GM23338 (cell line): ENCODE results near the gene GMNC. TPM values are rescaled to one million over a fixed set of nuclear protein-coding genes. Genes with fewer than 3 reads are reported as not detected.

Experiments used
- ATAC-seq: fragments of 200-7000 bp; cut with Tn5 transposase; 3 replicates; pipeline ENCODE4 v1.9.1; 2020
- DNase-seq: peaks from one replicate; pipeline ENCODE4 v3.0.0-alpha.2; 2015; ENCODE audit warnings: low spot score
- H2AFZ ChIP-seq: fragments of 200-600 bp; sonication (generic); 2 replicates; pipeline ENCODE4 v1.8.0; 2016; ENCODE audit warnings: antibody characterized with exemption, mild to moderate bottlenecking, moderate library complexity
- H3F3A ChIP-seq: fragments of 200-600 bp; sonication (generic); replicated peaks from 2 replicates; pipeline ENCODE4 v1.8.0; 2017; ENCODE audit warnings: antibody characterized with exemption, mixed run types, low read depth
- H3K27ac ChIP-seq: fragments of 200-600 bp; sonication (generic); 2 replicates; pipeline ENCODE4 v1.6.1; 2016; ENCODE audit warnings: low read depth
- H3K27me3 ChIP-seq: fragments of 200-600 bp; sonication (generic); 2 replicates; pipeline ENCODE4 v1.8.0; 2016; ENCODE audit warnings: mild to moderate bottlenecking, mixed run types, moderate library complexity; ENCODE audit not compliant: insufficient read depth
- H3K36me3 ChIP-seq: fragments of 200-600 bp; sonication (generic); 2 replicates; pipeline ENCODE4 v1.8.0; 2016; ENCODE audit warnings: mild to moderate bottlenecking; ENCODE audit not compliant: insufficient read depth
- H3K4me1 ChIP-seq: fragments of 200-600 bp; sonication (generic); 2 replicates; pipeline ENCODE4 v1.8.0; 2016; ENCODE audit warnings: mild to moderate bottlenecking, moderate library complexity; ENCODE audit not compliant: insufficient read depth
- H3K4me2 ChIP-seq: fragments of 200-600 bp; sonication (generic); 2 replicates; pipeline ENCODE4 v1.7.1; 2017; ENCODE audit warnings: mixed run types
- H3K4me3 ChIP-seq: fragments of 200-600 bp; sonication (generic); 2 replicates; pipeline ENCODE4 v1.6.1; 2016; ENCODE audit warnings: mixed run types
- H3K79me2 ChIP-seq: fragments of 200-600 bp; sonication (generic); replicated peaks from 2 replicates; pipeline ENCODE4 v1.8.0; 2017; ENCODE audit warnings: mild to moderate bottlenecking; ENCODE audit not compliant: insufficient read depth
- H3K9me2 ChIP-seq: fragments of 200-600 bp; sonication (generic); 2 replicates; pipeline ENCODE4 v1.8.0; 2017; ENCODE audit not compliant: insufficient read depth
- H4K20me1 ChIP-seq: fragments of 200-600 bp; sonication (generic); replicated peaks from 2 replicates; pipeline ENCODE4 v1.8.0; 2017; ENCODE audit warnings: mild to moderate bottlenecking; ENCODE audit not compliant: insufficient read depth
- H3K27ac Mint-ChIP-seq: 2 replicates; pipeline ENCODE4 v1.8.0; 2020; ENCODE audit warnings: inconsistent platforms, mild to moderate bottlenecking, moderate library complexity, mixed read lengths
- H3K27me3 Mint-ChIP-seq: 3 replicates; pipeline ENCODE4 v1.8.0; 2022; ENCODE audit warnings: low read depth, mild to moderate bottlenecking, moderate library complexity, mixed read lengths, inconsistent platforms; ENCODE audit not compliant: insufficient read depth, poor library complexity
- H3K36me3 Mint-ChIP-seq: 3 replicates; pipeline ENCODE4 v1.8.0; 2021; ENCODE audit warnings: low read depth, mild to moderate bottlenecking, inconsistent platforms, moderate library complexity, mixed read lengths
- H3K4me1 Mint-ChIP-seq: 3 replicates; pipeline ENCODE4 v1.8.0; 2020; ENCODE audit warnings: mild to moderate bottlenecking, inconsistent platforms, mixed read lengths
- H3K4me3 Mint-ChIP-seq: 3 replicates; pipeline ENCODE4 v1.8.0; 2021; ENCODE audit warnings: moderate library complexity, mild to moderate bottlenecking, inconsistent platforms, mixed read lengths
- H3K9me3 Mint-ChIP-seq: 3 replicates; pipeline ENCODE4 v1.8.0; 2020; ENCODE audit warnings: moderate library complexity, mild to moderate bottlenecking, inconsistent platforms, mixed read lengths
- CREB1 ChIP-seq: fragments of 250-450 bp; sonication (Bioruptor Pico); IDR thresholded peaks from 2 replicates; pipeline ENCODE4 v1.5.0; 2020; ENCODE audit warnings: low read depth, mild to moderate bottlenecking, moderate library complexity
- EZH2 ChIP-seq: fragments of 200-600 bp; sonication (generic); IDR thresholded peaks from one replicate; pipeline ENCODE4 v1.8.0; 2017; ENCODE audit warnings: antibody characterized with exemption, mild to moderate bottlenecking, low read depth; ENCODE audit not compliant: unreplicated experiment
- JUNB ChIP-seq: IDR thresholded peaks from one replicate; pipeline ENCODE4 v1.6.1; 2016; ENCODE audit warnings: antibody characterized with exemption; ENCODE audit not compliant: unreplicated experiment
- POLR2AphosphoS5 ChIP-seq: IDR thresholded peaks from 2 replicates; pipeline ENCODE4 v1.6.1; 2016; ENCODE audit warnings: antibody characterized with exemption, low read depth
- STAT1 ChIP-seq: IDR thresholded peaks from one replicate; pipeline ENCODE4 v1.6.1; 2016; ENCODE audit warnings: antibody characterized with exemption; ENCODE audit not compliant: unreplicated experiment
- ZNF331 ChIP-seq: fragments of 250-450 bp; sonication (Bioruptor Pico); IDR thresholded peaks from 2 replicates; pipeline ENCODE4 v1.5.0; 2020; ENCODE audit warnings: low read depth, mild to moderate bottlenecking, moderate library complexity
- polyA plus RNA-seq: library from polyadenylated mRNA; unstranded; fragments of >200 nt; fragmentation: Nextera tagmentation; extraction: Ambion mirVana; gene quantifications from 2 replicates; pipeline ENCODE4 v1.2.1, GENCODE V29; 2016
- total RNA-seq: library from RNA; depleted of rRNA; stranded (reverse); fragments of >200 nt; shearing (Covaris generic); gene quantifications from 2 replicates; pipeline ENCODE4 v1.2.3, GENCODE V29; 2014
- TF ChIP-seq, protein P1 (sequence below): fragments of 250-450 bp; sonication (Bioruptor Pico); IDR thresholded peaks from 2 replicates; pipeline ENCODE4 v1.5.0; 2020; ENCODE audit warnings: mild to moderate bottlenecking, moderate library complexity
- TF ChIP-seq, protein P2 (sequence below): IDR thresholded peaks from 2 replicates; pipeline ENCODE4 v1.6.1; 2016; ENCODE audit warnings: antibody characterized with exemption
- TF ChIP-seq, protein P3 (sequence below), 2 experiments: fragments of 200-600 bp in 1 of 2; sonication (generic) in 1 of 2; conservative IDR thresholded peaks; 2 replicates each; pipeline versions ENCODE4 v1.5.1 to v1.6.1; 2016 to 2017; ENCODE audit warnings: antibody characterized with exemption in 2 of 2, low read depth in 2 of 2, mild to moderate bottlenecking in 2 of 2, moderate library complexity in 1 of 2

GMNC gene
- total and polyA plus RNA-seq, 2 experiments from 2014 or later = 0.13 to 0.31 TPM

GRCh38 chr3:190860521-190860920, 2.0 kb downstream of the GMNC start (continued):
- TF ChIP-seq, protein P1, sequence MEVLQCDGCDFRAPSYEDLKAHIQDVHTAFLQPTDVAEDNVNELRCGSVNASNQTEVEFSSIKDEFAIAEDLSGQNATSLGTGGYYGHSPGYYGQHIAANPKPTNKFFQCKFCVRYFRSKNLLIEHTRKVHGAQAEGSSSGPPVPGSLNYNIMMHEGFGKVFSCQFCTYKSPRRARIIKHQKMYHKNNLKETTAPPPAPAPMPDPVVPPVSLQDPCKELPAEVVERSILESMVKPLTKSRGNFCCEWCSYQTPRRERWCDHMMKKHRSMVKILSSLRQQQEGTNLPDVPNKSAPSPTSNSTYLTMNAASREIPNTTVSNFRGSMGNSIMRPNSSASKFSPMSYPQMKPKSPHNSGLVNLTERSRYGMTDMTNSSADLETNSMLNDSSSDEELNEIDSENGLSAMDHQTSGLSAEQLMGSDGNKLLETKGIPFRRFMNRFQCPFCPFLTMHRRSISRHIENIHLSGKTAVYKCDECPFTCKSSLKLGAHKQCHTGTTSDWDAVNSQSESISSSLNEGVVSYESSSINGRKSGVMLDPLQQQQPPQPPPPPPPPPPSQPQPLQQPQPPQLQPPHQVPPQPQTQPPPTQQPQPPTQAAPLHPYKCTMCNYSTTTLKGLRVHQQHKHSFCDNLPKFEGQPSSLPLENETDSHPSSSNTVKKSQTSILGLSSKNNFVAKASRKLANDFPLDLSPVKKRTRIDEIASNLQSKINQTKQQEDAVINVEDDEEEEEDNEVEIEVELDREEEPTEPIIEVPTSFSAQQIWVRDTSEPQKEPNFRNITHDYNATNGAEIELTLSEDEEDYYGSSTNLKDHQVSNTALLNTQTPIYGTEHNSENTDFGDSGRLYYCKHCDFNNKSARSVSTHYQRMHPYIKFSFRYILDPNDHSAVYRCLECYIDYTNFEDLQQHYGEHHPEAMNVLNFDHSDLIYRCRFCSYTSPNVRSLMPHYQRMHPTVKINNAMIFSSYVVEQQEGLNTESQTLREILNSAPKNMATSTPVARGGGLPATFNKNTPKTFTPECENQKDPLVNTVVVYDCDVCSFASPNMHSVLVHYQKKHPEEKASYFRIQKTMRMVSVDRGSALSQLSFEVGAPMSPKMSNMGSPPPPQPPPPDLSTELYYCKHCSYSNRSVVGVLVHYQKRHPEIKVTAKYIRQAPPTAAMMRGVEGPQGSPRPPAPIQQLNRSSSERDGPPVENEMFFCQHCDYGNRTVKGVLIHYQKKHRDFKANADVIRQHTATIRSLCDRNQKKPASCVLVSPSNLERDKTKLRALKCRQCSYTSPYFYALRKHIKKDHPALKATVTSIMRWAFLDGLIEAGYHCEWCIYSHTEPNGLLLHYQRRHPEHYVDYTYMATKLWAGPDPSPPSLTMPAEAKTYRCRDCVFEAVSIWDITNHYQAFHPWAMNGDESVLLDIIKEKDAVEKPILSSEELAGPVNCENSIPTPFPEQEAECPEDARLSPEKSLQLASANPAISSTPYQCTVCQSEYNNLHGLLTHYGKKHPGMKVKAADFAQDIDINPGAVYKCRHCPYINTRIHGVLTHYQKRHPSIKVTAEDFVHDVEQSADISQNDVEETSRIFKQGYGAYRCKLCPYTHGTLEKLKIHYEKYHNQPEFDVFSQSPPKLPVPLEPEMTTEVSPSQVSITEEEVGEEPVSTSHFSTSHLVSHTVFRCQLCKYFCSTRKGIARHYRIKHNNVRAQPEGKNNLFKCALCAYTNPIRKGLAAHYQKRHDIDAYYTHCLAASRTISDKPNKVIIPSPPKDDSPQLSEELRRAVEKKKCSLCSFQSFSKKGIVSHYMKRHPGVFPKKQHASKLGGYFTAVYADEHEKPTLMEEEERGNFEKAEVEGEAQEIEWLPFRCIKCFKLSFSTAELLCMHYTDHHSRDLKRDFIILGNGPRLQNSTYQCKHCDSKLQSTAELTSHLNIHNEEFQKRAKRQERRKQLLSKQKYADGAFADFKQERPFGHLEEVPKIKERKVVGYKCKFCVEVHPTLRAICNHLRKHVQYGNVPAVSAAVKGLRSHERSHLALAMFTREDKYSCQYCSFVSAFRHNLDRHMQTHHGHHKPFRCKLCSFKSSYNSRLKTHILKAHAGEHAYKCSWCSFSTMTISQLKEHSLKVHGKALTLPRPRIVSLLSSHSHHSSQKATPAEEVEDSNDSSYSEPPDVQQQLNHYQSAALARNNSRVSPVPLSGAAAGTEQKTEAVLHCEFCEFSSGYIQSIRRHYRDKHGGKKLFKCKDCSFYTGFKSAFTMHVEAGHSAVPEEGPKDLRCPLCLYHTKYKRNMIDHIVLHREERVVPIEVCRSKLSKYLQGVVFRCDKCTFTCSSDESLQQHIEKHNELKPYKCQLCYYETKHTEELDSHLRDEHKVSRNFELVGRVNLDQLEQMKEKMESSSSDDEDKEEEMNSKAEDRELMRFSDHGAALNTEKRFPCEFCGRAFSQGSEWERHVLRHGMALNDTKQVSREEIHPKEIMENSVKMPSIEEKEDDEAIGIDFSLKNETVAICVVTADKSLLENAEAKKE (CRISPR knock-in tag) = no peak
- TF ChIP-seq EZH2 (no peak), JUNB (no peak), STAT1 (no peak), CREB1 (CRISPR knock-in tag) (no peak), ZNF331 (CRISPR knock-in tag) (no peak), POLR2AphosphoS5 (no peak)

DNA sequence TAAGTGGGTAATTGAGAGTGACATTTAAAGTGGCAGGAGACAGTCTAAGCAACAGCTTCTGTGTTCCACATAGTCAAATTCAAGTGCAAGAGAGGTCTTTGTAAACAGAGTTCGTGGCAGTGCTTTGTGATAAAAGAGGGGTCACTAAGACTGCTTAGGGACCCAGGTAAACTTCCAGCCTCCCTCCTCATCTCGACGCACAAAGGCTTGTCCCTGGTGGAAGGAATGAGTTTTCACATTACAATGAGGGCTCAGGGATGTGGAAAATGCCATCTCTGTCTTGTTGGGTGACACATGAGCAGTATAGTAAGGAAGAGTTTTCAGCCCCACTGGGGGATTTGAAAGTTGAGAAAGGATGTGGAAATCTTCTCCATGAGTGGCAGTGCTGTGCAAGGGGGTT, 7.3 kb downstream of the GMNC start:
- Histone ChIP-seq H3K4me3 (no peak overlapping the region), H3K36me3 (no peaks in the 10 kb centered on the region), H3K27ac (no peak overlapping the region), H3K4me2 (no peak overlapping the region), H3K4me1 (peaks cover 23% of the 10 kb centered on the region), H3K27me3 (peaks cover 43% of the 10 kb centered on the region), H3K79me2 (no peaks in the 10 kb centered on the region), H4K20me1 (no peaks in the 10 kb centered on the region), H3F3A (no peaks in the 10 kb centered on the region), H2AFZ (no peak overlapping the region), H3K9me2 (no peaks in the 10 kb centered on the region)
- peak; percentile 85 for DNase-seq
- no peak overlapping the region for H3K4me3 Mint-ChIP-seq
- ATAC-seq = peak; percentile 95
- no peak overlapping the region for H3K27ac Mint-ChIP-seq
- H3K27me3 Mint-ChIP-seq = peaks cover 7% of the 10 kb centered on the region
- H3K9me3 Mint-ChIP-seq = no peaks in the 10 kb centered on the region
- peaks cover 29% of the 10 kb centered on the region for H3K4me1 Mint-ChIP-seq
- TF ChIP-seq POLR2AphosphoS5 = peak; percentile 22; the same call in 1 of the 2 replicates
- TF ChIP-seq, protein P2, sequence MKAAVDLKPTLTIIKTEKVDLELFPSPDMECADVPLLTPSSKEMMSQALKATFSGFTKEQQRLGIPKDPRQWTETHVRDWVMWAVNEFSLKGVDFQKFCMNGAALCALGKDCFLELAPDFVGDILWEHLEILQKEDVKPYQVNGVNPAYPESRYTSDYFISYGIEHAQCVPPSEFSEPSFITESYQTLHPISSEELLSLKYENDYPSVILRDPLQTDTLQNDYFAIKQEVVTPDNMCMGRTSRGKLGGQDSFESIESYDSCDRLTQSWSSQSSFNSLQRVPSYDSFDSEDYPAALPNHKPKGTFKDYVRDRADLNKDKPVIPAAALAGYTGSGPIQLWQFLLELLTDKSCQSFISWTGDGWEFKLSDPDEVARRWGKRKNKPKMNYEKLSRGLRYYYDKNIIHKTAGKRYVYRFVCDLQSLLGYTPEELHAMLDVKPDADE = no peak
- TF ChIP-seq EZH2 = no peak
- TF ChIP-seq, protein P3, sequence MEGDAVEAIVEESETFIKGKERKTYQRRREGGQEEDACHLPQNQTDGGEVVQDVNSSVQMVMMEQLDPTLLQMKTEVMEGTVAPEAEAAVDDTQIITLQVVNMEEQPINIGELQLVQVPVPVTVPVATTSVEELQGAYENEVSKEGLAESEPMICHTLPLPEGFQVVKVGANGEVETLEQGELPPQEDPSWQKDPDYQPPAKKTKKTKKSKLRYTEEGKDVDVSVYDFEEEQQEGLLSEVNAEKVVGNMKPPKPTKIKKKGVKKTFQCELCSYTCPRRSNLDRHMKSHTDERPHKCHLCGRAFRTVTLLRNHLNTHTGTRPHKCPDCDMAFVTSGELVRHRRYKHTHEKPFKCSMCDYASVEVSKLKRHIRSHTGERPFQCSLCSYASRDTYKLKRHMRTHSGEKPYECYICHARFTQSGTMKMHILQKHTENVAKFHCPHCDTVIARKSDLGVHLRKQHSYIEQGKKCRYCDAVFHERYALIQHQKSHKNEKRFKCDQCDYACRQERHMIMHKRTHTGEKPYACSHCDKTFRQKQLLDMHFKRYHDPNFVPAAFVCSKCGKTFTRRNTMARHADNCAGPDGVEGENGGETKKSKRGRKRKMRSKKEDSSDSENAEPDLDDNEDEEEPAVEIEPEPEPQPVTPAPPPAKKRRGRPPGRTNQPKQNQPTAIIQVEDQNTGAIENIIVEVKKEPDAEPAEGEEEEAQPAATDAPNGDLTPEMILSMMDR (conservative IDR thresholded peaks at IDR 0.05; ENCODE audit: low read depth in 2 of 2) = peak; percentile 42 to 63
- H3K36me3 Mint-ChIP-seq = no peaks in the 10 kb centered on the region
